Measurements from ENCODE around the gene MAP2K2.

GRCh38 chr19:4054441-4055208 lies 69.3 kb downstream of the MAP2K2 start:
- TF ChIP-seq POLR2A (IDR thresholded peaks at IDR 0.05) (no peak), CTCF (IDR thresholded peaks at IDR 0.05 in 4 of 5, conservative IDR thresholded peaks at IDR 0.05 in 1 of 5) (no peak)
